ENCODE data around the gene RPTOR.

Gene RPTOR

DNA sequence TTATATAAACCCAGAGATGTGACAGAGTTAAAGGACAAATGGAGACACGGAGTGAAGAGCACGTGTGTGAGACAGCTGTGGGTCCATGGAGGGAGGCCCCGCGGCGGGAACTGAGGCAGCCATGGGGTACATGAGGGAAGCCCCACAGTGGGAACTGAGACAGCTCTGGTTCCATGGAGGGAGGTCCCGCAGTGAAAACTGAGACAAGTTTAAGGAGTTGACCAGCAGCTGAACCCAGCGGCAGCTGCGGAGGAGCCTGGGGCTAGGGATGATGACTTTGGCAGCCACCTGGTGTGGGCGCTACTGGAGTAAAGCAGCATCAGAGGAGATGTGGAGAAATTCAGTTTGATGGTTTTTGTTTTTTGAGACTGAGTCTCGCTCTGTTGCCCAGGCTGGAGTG lies 185.1 kb downstream of the RPTOR start:
- TF ChIP-seq GATA3 (IDR thresholded peaks at IDR 0.05; ENCODE audit: low read depth, low read length): no peak
- no peak for TF ChIP-seq GATA2 (IDR thresholded peaks at IDR 0.05; ENCODE audit: low read depth, low read length)

DNA sequence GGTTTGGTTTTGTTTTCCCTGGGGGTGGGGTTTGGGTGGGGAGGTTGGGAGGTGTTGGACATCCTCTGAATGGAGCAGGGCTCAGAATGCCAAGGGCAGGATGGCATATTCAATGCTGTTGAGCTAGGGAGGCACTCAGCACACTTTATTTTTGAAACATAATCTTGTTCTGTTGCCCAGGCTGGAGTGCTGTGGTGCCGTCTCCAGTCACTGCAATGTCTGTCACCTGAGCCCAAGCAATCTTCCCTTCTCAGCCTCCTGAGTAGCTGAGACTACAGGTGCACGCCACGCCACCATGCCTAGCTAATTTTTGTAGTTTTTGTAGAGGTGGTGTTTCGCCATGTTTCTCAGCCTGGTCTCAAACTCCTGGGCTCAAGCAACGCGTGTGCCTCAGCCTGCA lies 186.1 kb downstream of the RPTOR start:
- no peak for TF ChIP-seq GATA3 (IDR thresholded peaks at IDR 0.05; ENCODE audit: low read depth, low read length)
- no peak for TF ChIP-seq GATA2 (IDR thresholded peaks at IDR 0.05; ENCODE audit: low read depth, low read length)

DNA sequence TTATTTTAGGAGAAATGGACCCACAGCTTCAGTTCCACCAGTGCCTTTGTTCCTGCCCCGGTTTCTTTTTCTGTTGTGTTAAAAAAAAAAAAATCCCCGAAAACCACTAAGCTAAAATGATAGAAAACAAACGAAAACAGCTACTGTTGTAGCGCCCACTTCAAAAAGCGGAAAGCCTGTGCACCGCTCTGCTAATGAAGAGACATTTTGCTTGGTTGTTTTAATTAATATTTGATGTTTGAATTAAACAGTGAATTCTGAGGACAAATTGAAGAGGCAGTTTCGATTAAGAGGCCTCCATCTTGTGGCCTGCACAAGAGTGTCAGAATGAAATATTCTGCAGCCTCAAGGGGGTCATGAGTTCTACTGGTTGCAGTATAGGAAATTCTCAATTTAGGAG lies 186.7 kb downstream of the RPTOR start:
- no peak for TF ChIP-seq GATA2 (IDR thresholded peaks at IDR 0.05; ENCODE audit: low read depth, low read length)
- no peak for TF ChIP-seq GATA3 (IDR thresholded peaks at IDR 0.05; ENCODE audit: low read depth, low read length)

DNA sequence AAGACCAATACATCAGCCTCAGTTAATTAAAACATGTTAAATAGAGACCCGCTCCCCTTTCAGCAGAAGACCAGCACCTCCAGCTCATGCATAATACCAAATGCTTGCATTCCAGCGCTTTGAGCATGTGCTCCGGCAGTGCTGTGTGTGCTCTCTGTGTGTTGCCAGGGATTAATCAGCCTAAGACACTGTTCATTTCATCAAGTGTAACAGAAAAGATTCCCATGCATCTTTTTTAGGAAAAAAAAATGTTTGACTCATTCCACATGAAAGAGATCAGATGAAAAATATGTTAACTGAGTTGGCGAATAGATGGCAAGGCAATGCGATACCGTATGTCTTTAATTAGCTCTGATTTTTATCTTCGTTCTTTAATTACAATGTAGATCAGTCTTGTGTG lies 187.6 kb downstream of the RPTOR start:
- TF ChIP-seq GATA3 (IDR thresholded peaks at IDR 0.05; ENCODE audit: low read depth, low read length): no peak
- TF ChIP-seq GATA2 (IDR thresholded peaks at IDR 0.05; ENCODE audit: low read depth, low read length): no peak

DNA sequence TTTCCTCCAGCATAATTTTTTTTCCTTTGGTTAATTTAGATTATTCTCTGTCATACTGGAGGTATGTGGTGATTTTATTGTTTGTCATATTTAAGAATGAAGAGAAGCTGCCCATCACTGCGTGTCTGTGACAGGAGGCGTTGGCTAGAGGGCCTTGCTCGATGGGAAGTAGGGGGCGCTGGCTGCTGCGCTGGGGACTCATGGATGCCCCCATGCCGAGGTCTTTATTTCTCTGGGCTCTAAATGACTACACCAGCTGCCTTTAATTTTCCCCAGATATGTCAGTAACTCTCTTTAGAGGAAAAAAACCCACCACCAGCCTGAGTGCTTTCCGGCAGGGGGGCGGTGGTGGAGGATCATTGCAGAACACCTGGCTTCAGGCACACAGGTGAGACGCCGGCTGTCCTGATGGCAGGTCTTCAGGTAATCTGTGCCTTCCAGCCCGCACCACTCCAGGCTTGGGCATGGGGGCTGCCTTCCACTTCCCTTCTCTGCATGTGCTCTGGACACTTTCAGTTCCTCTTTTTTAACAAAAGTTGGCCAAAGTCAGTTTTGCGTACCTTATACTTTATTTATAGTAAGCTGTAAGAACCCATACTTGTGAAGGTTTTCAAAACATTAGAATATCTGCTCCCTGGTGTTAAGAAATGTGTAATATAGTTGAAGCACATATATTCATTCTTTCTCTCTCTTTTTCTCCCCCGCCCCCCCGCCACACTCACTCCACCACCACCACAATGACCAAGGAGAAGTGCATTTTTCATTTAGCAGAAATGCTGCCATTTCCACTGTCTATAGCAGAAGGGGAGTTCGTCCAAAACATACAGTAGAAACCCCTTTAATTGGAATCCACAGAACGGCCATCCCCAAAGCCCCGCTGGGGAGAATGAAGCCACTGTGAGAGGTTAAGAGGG lies 192.7 kb downstream of the RPTOR start:
- TF ChIP-seq GATA2 (IDR thresholded peaks at IDR 0.05; ENCODE audit: low read depth, low read length): no peak

DNA sequence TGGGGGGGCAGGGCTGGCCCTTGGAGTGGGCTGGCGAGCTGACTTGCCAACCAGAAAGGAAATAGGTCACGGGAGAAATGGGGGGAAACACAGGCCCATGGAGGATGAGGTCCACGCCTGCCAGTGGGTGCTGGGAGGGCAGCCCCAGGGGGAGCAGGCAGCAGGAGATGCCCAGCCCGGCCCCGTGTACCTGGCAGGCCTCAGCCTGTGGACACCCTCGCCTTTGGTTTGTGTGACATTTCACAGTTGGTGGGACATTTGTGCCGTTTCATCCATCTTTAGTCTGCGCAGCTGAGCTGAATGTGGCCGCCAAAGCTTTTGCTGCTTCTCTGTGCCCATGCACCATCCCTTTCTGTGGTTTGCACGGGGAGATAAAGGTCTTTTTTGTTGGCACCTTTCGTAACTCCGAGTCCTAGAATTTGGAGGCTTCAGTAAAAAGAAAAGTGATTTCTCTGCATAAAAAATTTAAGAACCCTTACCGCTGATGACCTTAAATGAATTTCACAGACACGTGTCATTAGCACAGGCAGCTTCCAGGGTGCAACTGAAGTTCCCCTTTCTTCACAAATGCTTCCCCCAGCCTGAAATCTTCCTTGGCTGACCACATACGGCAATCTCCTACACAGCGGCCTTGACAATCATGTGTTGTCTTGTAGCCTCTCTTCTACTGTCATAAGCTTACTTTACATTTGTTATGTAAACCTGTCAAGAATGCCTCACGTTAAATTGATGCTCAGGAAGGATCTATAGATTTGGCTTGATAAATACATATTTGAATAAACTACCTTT lies 193.6 kb downstream of the RPTOR start:
- no peak for TF ChIP-seq GATA3 (IDR thresholded peaks at IDR 0.05; ENCODE audit: low read depth, low read length)
- no peak for TF ChIP-seq GATA2 (IDR thresholded peaks at IDR 0.05; ENCODE audit: low read depth, low read length)

DNA sequence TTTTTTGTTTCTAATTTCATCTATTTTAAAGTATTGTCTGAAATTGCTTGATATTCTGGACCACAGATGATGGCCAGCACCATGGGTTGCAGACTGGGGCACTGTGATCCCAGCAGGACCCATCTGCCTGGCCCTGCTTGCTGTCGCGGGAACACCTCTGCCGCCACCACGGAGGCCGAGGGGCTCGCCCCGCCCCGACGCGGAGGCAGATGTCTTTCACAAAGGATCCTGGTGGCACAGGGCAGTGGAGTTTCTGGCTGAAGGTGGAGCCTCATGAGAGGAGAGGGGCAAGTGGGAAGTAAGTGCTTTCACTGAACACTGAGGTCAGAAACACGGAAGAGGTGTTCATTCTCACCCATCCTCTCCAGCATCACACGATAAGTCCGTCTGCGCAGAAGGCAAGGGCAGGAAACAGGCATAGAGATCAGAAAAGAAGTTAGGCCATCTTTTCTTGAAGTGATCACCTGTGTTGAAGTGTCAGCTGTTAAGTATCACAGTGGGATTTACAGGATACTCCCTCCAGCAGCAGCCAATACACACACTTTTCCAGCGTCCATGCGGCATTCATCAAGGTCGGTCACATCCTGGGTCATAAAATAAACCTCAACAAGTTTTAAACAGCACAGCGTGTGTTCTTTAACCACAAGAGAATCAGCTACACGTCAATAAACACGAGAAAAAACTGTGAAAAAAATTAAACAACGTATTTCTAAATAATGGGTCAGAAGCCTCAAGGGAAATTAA lies 194.5 kb downstream of the RPTOR start:
- TF ChIP-seq GATA3 (IDR thresholded peaks at IDR 0.05; ENCODE audit: low read depth, low read length): no peak
- no peak for TF ChIP-seq GATA2 (IDR thresholded peaks at IDR 0.05; ENCODE audit: low read depth, low read length)

DNA sequence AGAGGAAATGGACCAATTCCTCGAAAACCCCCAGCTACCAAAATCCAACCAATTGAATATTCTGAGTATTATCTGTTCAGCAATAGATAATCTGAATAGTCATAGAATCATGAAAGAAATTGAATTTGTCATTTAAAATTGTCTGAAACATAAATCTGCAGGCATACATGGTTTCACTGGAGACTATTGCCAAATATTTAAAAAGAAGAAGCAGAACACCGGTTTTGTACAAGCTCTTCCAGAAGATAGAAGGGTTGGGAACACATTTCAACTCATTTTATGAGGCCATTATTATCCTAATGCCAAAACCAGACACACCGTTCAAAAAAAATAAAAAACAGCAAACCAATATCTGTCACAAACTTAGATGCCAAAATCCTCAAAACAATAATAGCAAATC lies 195.5 kb downstream of the RPTOR start:
- no peak for TF ChIP-seq GATA2 (IDR thresholded peaks at IDR 0.05; ENCODE audit: low read depth, low read length)
- no peak for TF ChIP-seq GATA3 (IDR thresholded peaks at IDR 0.05; ENCODE audit: low read depth, low read length)

DNA sequence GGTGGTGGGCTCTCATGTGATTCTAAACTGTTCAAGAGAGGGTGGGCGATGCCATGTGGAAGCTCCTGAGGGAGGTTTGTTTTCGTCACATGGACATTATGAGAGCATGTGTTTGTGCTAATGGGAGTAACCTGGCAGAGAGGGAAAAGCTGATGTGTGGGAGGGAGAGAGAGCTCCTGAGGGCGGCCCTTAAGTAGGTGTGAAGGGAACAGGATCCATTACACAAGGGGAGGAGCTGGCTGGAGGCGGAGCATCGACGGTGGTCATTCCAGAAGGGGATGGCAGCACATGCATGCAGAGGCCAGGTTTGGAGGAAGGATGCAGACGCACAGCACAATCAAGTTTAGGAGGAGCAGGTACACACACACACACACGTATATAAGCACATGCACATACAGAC lies 197.5 kb downstream of the RPTOR start:
- TF ChIP-seq GATA2 (IDR thresholded peaks at IDR 0.05; ENCODE audit: low read depth, low read length) (no peak), GATA3 (IDR thresholded peaks at IDR 0.05; ENCODE audit: low read depth, low read length) (no peak)

DNA sequence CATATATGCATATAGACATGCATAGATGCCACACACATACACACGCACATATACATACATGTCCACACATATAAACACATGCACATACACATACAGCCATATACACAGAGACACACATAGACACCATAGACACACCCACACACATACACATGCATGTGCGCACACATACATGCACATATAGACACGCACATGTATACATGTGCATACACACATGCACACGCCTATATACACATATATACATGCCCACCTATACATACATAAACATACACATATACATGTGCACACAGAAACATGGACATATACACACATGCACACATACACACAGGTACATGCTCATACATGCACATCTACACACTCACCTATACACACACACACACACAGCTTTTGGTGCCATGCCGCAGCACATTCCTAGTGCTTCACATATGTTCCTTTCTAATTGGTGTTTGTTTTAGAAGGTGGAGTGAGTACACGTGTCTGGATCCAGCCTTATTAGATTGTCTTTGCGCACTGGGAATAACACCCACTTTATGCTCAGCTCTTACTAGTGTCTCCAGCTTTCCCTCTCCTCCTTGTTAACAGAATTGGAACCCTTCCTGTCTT lies 198.0 kb downstream of the RPTOR start:
- TF ChIP-seq GATA2 (IDR thresholded peaks at IDR 0.05; ENCODE audit: low read depth, low read length) (no peak), GATA3 (IDR thresholded peaks at IDR 0.05; ENCODE audit: low read depth, low read length) (no peak)

DNA sequence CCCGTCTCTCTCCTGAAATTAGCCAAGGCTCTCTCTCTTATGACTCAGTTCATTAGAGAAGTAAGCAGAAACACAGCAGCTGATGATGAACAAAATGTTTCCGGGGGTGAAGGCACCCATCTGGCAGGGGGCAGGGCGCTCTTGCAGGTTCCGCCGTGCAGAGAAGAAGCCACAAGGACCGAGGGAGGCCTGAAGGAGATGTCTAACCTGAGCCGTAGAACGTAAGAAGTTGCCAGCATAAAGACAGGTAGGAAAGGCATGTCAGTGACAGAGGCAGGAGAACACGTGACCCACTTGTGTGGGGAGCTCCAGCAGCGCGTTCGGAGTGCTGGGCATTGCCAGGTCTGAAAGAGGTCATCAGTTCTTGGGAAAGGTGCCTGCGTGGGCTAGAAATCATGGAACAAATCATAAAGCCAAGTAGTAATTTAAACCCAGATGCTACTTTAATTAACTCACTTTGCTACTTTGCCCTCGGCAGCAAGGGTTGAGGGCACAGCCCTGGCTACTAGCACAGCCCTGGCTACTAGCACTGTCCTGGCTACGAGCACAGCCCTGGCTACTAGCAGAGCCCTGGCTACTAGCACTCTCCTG lies 198.6 kb downstream of the RPTOR start:
- TF ChIP-seq GATA3 (IDR thresholded peaks at IDR 0.05; ENCODE audit: low read depth, low read length) (no peak), GATA2 (IDR thresholded peaks at IDR 0.05; ENCODE audit: low read depth, low read length) (no peak)

DNA sequence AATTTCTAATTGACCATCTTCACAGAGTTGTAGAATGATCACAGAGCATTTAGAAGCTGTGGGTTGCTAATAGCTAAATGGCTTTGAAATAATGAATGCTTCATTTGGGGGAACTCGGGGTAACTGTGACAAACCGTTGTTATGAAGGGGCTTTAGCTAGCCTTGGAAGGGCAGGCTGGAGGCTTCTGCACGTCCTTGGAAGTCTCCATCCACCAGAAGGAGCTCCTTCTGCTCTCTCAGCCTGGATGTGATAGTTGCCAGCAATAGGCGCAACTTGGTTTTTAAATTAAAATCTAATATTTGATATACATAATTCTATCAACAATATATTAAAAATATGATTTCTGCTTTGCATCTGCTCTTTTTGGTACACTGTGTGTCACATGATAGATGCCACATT lies 200.5 kb downstream of the RPTOR start:
- TF ChIP-seq GATA2 (IDR thresholded peaks at IDR 0.05; ENCODE audit: low read depth, low read length): no peak
- TF ChIP-seq GATA3 (IDR thresholded peaks at IDR 0.05; ENCODE audit: low read depth, low read length): no peak

DNA sequence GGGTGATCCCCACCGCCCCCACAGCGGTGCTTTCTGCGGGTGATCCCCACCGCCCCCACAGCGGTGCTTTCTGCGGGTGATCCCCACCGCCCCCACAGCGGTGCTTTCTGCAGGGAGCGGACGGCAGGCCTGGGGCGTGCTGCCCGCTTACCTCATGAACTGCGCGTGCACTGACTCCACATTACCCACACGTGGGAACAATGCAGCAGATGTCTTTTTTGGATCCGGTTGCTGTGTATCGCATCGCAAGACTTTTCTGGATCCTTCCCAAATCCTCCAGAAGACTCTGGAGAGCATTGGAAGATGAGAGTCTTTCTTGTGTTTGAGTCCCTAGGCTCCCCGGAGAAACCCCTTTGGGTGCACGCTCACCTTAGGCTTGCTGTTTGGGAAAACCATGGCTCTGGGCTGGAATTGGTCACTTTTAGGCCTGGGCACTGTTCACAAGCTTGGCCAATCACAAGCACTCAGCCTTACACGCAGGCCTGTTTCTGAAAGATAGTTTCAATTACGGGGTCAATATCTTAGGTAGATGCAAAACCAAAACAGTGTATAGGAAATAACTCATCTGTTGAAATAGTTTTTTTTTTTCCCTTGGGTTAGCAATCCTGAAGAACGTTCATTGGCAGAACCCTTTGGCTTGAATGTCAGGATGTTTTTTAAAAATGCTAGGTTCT lies 201.8 kb downstream of the RPTOR start:
- TF ChIP-seq GATA2 (IDR thresholded peaks at IDR 0.05; ENCODE audit: low read depth, low read length): no peak
- no peak for TF ChIP-seq GATA3 (IDR thresholded peaks at IDR 0.05; ENCODE audit: low read depth, low read length)
